Activated gamma-delta T cell treated with anti-CD3 and anti-CD28 coated beads, Interleukin-2, amount 50 U/mL, for 16 hours (primary cell): Measurements from ENCODE around the gene CCDC7.
"Not testable (repeated sequence)": the region's sequence is repeated elsewhere in the genome, so short reads cannot be mapped to it uniquely, and the experiment has no call there.

Source experiments
- DNase-seq: peaks from one replicate; pipeline ENCODE4 v3.0.0-alpha.2; 2020; ENCODE audit warnings: low read depth

The CCDC7 gene

GRCh38 chr10:32445740-32446535 lies at the start of gene CCDC7:
TSS of gene CCDC7 (plus strand) at chr10:32446140. CDS start at chr10:32451643, 5,503 bp downstream.
- peak; percentile 73 for DNase-seq

- DNase-seq = not testable (repeated sequence)
Observed at GRCh38 chr10:32397163-32397562, 48.8 kb upstream of the CCDC7 start.

DNA sequence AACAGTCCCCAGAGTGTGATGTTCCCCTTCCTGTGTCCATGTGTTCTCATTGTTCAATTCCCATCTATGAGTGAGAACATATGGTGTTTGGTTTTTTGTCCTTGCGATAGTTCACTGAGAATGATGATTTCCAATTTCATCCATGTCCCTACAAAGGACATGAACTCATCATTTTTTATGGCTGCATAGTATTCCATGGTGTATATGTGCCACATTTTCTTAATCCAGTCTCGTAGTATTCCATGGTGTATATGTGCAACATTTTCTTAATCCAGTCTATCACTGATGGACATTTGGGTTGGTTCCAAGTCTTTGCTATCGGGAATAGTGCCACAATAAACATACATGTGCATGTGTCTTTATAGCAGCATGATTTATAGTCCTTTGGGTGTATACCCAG lies 46.2 kb upstream of the CCDC7 start:
- DNase-seq = not testable (repeated sequence)

DNA sequence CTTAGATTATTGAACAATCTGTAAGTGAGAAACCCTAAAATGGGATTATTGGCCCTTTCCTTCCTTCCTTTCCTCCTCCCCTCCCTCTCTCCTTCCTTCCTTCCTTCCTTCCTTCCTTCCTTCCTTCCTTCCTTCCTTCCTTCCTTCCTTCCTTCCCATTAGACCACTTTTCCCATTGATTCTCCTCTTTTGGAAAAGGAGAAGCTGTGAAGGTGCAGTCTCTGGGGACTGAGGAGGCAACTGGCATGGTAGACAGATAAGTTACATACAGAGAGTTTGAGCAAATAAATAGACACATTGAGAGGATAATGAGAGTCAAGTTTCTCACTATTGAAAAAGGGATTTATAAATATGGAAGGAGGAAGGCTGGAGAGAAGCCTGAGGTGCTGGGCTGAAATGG lies 45.0 kb upstream of the CCDC7 start:
- no peak for DNase-seq

GRCh38 chr10:32402499-32402898 lies 43.4 kb upstream of the CCDC7 start:
- no peak for DNase-seq

GRCh38 chr10:32403091-32403490 lies 42.8 kb upstream of the CCDC7 start:
- no peak for DNase-seq

DNA sequence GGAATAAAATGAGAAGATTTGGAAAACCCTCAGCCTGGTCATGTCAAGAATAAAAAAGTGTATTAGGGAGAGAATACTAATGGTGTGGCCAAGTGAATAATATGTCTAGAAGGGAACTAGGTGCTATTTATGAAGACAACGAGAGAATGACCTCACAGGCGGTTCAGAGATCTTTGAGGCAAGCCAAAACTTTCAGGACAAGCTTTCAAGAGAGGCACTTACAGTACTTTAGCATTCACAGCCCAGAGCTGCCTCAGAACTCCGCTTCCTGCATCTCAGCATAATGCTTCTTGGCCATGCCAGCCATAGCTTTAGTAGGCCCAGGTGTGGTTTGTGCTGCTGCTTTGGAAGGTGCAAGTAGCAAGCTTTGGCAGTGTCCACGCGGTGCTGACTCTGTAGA lies 37.2 kb upstream of the CCDC7 start:
- no peak for DNase-seq

DNA sequence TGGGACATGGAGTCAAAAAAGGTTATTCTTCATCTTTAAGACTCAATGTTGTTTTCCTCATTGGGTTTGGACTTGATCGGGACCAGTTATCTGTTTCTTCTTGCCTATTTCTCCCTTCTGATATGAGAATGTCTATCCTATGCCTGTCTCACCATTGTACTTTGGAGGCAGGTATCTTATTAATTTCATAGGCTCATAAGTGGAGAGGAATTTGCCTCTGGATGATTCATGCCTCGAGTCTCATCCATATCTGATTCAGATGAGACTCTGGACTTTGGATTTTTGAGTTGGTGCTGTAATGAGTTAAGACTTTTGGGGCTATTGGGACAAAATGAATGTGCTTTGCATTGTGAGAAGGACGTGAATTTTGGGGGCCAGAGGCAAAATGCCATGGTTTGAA lies 36.2 kb upstream of the CCDC7 start:
- DNase-seq = no peak

- no peak for DNase-seq
Observed at GRCh38 chr10:32410569-32410968, 35.4 kb upstream of the CCDC7 start.

DNA sequence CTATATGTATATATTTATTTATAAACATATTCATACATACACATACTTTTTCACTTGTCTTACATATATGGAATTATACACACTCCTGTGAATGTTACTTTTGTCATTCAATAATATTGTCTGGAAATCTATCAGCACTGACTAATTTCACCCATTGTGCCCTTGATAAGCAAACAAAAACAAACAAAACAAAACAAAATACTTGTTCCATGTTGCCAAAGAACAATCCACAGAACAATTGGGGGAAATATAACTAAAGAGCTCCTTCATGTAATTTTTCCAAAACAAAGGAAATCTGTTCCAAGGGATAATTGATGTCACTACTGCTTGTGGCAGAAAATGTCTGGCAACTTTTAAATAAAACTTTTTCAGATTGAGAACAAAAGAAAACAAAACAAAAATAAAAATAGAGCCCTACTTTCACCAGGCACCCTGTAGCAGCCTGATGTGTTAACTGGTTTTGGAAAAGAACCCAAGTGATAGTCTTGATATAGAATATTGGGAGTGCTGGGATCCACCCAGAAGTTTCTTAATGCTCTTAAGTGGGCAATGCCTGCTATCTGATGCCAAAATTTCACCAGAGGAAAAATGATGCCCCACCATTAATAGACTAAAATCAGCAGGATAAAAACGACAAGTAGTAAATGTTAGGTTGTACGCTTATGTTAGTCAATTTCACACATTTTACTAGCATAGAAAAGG lies 34.0 kb upstream of the CCDC7 start:
- no peak for DNase-seq

- DNase-seq = no peak
Observed at GRCh38 chr10:32412499-32412853, 33.5 kb upstream of the CCDC7 start.

DNA sequence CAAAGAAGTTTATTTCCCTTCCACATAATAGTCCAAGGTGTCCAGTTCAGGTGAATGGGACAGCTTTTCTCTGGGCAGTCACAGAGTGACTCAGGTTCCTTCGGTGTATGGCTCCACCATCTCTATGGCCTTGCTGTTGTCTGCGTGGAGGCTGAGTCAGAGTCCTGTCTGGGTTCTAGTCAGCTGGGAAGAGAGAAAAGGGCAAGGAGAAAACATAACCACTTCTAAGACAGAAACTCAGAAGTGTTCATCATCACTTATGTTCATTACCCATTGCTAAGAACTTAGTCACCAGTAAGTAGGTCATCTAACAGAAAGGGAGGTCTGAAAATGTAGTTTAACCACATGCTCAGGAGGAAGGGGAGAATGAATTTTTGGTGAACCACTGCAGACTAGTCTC lies 32.4 kb upstream of the CCDC7 start:
- DNase-seq = peak; percentile 7

- no peak for DNase-seq
Observed at GRCh38 chr10:32415361-32415760, 30.6 kb upstream of the CCDC7 start.

DNA sequence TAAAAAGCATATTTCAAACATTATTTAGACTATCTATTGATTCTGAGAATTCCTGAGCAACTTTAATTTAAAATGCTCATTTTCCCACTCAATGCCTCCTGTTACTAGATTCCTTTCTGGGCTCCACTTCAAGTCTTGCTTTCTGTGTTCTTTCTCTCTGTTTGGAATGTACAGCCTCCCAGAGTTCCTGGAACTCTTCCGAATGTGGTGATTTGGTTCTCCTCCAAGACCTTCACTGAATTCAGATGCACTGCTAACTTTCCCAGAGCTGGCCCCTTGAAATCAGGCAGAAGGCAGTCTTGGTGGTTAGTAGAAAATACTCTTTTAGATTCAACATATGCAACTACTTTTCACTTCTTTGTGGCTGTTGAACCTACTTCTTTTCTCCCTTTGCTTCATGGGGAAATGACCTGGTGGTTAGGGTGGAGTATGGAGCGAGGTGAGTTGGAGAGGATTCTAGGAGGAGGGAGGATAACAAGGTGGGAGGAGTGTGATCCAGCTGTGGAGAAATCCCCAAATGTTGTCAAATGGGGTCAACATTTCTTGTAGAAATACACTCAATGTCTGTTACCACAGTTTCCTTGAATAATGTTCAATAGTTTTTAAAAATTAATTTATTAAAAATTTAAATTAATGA lies 27.9 kb upstream of the CCDC7 start:
- DNase-seq = no peak

DNA sequence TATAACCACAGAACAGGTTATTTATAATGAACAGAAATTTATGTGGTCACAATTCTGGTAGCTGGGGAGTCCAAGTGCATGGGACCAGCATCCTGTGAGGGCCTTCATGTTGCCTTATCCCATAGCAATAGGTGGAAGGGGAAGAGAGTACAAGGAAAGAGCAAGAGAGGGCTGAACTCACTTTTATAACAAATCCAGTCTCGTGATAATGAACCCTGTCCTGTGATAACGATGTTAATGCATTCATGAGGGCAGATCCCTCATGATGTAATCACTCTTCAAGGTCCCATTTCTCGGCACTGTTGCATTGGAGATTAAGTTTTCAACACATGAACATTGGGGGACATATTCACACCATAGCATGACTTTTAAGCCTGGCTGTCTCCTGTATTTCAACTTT lies 27.4 kb upstream of the CCDC7 start:
- DNase-seq = no peak

- no peak for DNase-seq
Observed at GRCh38 chr10:32419615-32420014, 26.3 kb upstream of the CCDC7 start.

GRCh38 chr10:32426186-32426585 lies 19.8 kb upstream of the CCDC7 start:
- no peak for DNase-seq

- no peak for DNase-seq
Observed at GRCh38 chr10:32433542-32433941, 12.4 kb upstream of the CCDC7 start.

DNA sequence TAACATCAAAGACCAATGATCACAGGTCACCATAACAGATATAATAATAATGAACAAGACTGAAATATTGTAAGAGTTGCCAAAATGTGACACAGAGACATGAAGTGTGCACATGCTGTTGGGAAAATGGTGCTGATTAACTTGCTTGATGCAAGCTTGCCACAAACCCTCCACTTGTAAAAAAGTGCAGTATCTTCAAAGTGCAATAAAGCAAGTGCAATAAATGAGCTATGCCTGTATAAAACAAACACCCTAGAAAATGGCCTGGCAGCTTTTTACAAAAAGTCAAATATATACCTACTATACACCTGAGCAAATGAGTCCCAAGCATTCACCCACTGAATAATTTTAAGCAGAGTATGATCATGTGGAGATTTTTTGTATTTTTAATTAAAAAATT lies 9.7 kb upstream of the CCDC7 start:
- no peak for DNase-seq

- no peak for DNase-seq
Observed at GRCh38 chr10:32437334-32437733, 8.6 kb upstream of the CCDC7 start.

- no peak for DNase-seq
Observed at GRCh38 chr10:32445036-32445435, 904 bp upstream of the CCDC7 start.

DNA sequence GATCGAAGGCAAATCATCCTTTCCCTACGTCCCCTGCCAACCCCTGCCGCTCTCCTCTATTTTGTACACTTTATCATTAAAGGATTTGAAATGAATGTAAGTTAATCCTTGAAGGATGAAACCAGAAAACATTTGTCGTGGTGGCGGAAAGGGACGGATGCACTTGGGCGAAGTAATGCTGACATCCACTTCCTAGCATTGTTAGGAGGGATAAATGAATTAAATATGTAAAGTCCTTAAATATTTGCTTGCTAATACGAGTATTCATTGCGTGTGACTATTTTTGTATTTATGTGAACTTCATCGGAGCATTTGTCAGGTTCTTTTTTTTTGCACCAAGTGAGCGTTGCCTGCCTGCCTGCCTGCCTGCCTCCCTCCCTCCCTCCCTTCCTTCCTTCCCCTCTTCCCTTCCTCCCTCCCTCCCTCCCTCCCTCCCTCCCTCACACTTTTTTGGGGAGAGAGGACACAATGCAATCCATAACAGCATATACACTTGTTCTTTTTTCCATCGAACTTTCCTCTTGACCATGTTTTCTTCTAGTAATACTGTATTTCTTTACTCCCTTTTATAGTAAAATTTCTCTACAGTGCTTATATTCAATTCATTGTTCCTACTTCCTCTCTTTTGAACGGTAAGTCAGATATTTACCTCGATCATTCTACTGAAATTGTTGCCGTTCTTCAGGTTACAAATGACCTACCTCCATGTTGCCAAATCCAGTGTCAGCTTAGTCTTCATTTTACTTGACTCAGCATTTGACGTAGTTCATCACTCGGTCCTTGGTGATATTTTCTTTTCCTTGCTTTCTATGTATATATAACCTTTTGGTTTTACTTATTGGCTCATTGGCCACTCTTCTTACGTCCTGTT lies 831 bp downstream of the CCDC7 start:
- DNase-seq = peak; percentile 2
